ENCODE data around the gene TP53I3. TPM values are rescaled to one million over a fixed set of nuclear protein-coding genes. Genes with fewer than 3 reads are reported as not detected.
A peak's percentile ranks its signal among the peaks of the same experiment; 100 is the strongest.

Gene TP53I3
- total RNA-seq, 1 experiment from 2014 or later, result 48.1 TPM

DNA sequence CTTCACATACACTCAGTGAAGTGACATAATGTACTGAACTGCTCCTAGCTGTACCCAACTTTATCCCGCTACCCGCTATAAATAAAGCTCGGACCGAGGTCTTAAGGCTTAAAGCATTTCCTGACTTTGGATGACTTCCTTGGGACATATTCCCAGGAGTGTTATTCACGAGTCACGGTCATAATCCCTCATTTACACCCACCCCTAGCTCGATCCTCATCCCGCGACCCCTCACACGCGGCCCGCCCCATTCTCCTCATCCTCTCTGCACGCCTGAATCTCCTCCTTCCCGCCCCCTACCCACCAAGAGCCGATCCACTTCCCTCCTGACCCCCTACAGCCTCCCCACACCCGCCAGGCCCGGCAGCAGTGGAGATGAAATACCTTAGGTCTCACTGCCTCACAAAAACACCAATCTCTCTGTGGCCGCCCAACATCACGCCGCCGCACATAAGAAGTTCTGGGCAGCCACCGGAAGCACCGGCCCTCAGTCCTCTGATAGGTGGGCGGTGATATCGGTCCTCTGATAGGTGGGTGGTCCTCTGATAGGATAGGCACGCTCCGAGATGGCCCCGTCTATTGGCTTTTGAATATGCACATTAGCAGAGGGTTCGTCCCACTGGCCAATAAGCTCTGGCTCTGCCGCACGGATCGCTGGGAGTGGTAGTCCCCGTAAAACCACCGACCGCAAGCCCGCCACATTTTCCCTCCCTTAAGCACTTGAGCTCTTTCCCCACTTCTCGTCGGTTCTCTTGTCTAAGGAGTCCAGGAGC, 37.5 kb downstream of the TP53I3 start, which contains the start of gene WDCP:
Gene WDCP (minus strand): TSS at position 462 of the 773 bp plus-strand sequence. CDS start 7,897 bp downstream, outside the sequence.
- no peak within 1 kb of the TSS for H4K91ac ChIP-seq (ENCODE audit: insufficient read length, low read depth, low read length)
- H3K18ac ChIP-seq (ENCODE audit: insufficient read length, low read depth, low read length), result no peak within 1 kb of the TSS
- no peak within 1 kb of the TSS for H2AK5ac ChIP-seq (ENCODE audit: insufficient read length, low read length)
- H2BK20ac ChIP-seq (ENCODE audit: low read depth, low read length, poor library complexity, severe bottlenecking), result no peak within 1 kb of the TSS
- peak within 1 kb of the TSS; percentile 97 to 99 for H3K4me3 Mint-ChIP-seq
- H4K20me1 ChIP-seq (ENCODE audit: control insufficient read depth, insufficient read depth, insufficient read length), result peaks cover 5% of the 10 kb centered on the region
- H3K9me3 Mint-ChIP-seq, result no peaks in the 10 kb centered on the region
- H2BK15ac ChIP-seq (ENCODE audit: low read depth, low read length), result no peak within 1 kb of the TSS
- H3K79me1 ChIP-seq (ENCODE audit: insufficient read depth, low read depth, low read length, poor library complexity, severe bottlenecking), result no peaks in the 10 kb centered on the region
- no peak within 1 kb of the TSS for H2BK5ac ChIP-seq (ENCODE audit: insufficient read length, low read length)
- no peak within 1 kb of the TSS for H3K23ac ChIP-seq (ENCODE audit: insufficient read length, low read depth, low read length)
- TF ChIP-seq, protein P1, sequence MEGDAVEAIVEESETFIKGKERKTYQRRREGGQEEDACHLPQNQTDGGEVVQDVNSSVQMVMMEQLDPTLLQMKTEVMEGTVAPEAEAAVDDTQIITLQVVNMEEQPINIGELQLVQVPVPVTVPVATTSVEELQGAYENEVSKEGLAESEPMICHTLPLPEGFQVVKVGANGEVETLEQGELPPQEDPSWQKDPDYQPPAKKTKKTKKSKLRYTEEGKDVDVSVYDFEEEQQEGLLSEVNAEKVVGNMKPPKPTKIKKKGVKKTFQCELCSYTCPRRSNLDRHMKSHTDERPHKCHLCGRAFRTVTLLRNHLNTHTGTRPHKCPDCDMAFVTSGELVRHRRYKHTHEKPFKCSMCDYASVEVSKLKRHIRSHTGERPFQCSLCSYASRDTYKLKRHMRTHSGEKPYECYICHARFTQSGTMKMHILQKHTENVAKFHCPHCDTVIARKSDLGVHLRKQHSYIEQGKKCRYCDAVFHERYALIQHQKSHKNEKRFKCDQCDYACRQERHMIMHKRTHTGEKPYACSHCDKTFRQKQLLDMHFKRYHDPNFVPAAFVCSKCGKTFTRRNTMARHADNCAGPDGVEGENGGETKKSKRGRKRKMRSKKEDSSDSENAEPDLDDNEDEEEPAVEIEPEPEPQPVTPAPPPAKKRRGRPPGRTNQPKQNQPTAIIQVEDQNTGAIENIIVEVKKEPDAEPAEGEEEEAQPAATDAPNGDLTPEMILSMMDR (conservative IDR thresholded peaks at IDR 0.05), result no peak
- H3K4me2 ChIP-seq (ENCODE audit: insufficient read depth, insufficient read length, low read length), result peak within 1 kb of the TSS; percentile 97
- H2BK12ac ChIP-seq (ENCODE audit: insufficient read length, low read depth, low read length), result no peak within 1 kb of the TSS
- H2BK120ac ChIP-seq (ENCODE audit: low read depth, low read length, poor library complexity, severe bottlenecking), result no peak within 1 kb of the TSS
- no peak within 1 kb of the TSS for H3K14ac ChIP-seq (ENCODE audit: insufficient read depth, low read length)
- no peak within 1 kb of the TSS for H4K8ac ChIP-seq (replicated peaks; ENCODE audit: insufficient read length, low read depth, low read length)
- peak; percentile 99 for DNase-seq
- no CpG with 5 or more reads among the region's 38 CpGs for whole genome bisulfite sequencing (ENCODE audit: extremely low coverage, insufficient read length, low lambda C conversion rate)
- 0 out of 2 replicates have a peak, but pooled peaks cover 1% of the 10 kb centered on the region for H3K4me1 ChIP-seq (ENCODE audit: insufficient read depth, low read length)
- peaks cover 0 to 7% (median 6%) of the 10 kb centered on the region in 3 experiments; a peak in 5 of 7 replicates for H3K36me3 Mint-ChIP-seq (ENCODE audit: insufficient read depth in 1 of 3, low read depth in 3 of 3)
- no peak within 1 kb of the TSS for H4K5ac ChIP-seq (ENCODE audit: insufficient read length, low read depth, low read length)
- H3K27ac Mint-ChIP-seq, result peak within 1 kb of the TSS; percentile 78 to 97 (median 97); a peak in 6 of 7 replicates
- H3K27me3 Mint-ChIP-seq (ENCODE audit: low read depth), result no peaks in the 10 kb centered on the region
- H2AFZ ChIP-seq (ENCODE audit: low read length), result no peak within 1 kb of the TSS
- H3K9ac ChIP-seq (ENCODE audit: extremely low read depth, insufficient read length, low read length), result peak within 1 kb of the TSS; percentile 89
- H3K27ac ChIP-seq (ENCODE audit: insufficient read length, low read depth, low read length), result peak within 1 kb of the TSS; percentile 13
- H3K27me3 ChIP-seq (ENCODE audit: insufficient read depth, low read length), result no peaks in the 10 kb centered on the region
- H3K56ac ChIP-seq (ENCODE audit: insufficient read length, low read depth, low read length), result no peak within 1 kb of the TSS
- peaks cover 2% of the 10 kb centered on the region; the same call in 1 of the 2 replicates for H3K79me2 ChIP-seq (ENCODE audit: insufficient read depth, low read length)
- H3T11ph ChIP-seq (ENCODE audit: low read length), result no peak within 1 kb of the TSS
- H3K4ac ChIP-seq (ENCODE audit: low read depth, low read length), result no peak within 1 kb of the TSS
- peaks cover 9% of the 10 kb centered on the region for H3K23me2 ChIP-seq (ENCODE audit: insufficient read length, low read depth, low read length, poor library complexity, severe bottlenecking)
- no peaks in the 10 kb centered on the region for H3K9me3 ChIP-seq (ENCODE audit: control insufficient read depth, low read depth, low read length)
- H3K4me1 Mint-ChIP-seq, result peaks cover 15 to 22% of the 10 kb centered on the region in 2 experiments

All from H9 (cell line).